K562 treated with DMSO at 1 percent for 48 hours (cell line): ENCODE data around the gene PPP1R12B. TPM values are rescaled to one million over a fixed set of nuclear protein-coding genes. Genes with fewer than 3 reads are reported as not detected.

Experiments used
- total RNA-seq: library from RNA; unstranded; fragments of 300-600 nt; gene quantifications from 2 replicates; pipeline ENCODE4 v1.2.3, GENCODE V29; 2022; ENCODE audit warnings: low replicate concordance; ENCODE audit errors: extremely low read depth

Gene PPP1R12B
- not detected in 2 replicates for total RNA-seq

GRCh38 chr1:202348509-202349205 is at the start of gene PPP1R12B:
PPP1R12B (plus strand) TSS chr1:202348699; CDS start chr1:202348852, 153 bp downstream.

Other genes starting within 250 kb of the PPP1R12B start
- not detected in 2 replicates for gene GPR37L1, start 225.8 kb upstream of the PPP1R12B start, total RNA-seq
- not detected in 2 replicates for gene ARL8A, start 204.0 kb upstream of the PPP1R12B start, total RNA-seq
- gene PTPN7, start 188.1 kb upstream of the PPP1R12B start, total RNA-seq: not detected in 2 replicates
- not detected in 2 replicates for gene LGR6, start 154.9 kb upstream of the PPP1R12B start, total RNA-seq
- not detected in 2 replicates for gene UBE2T, start 6.8 kb upstream of the PPP1R12B start, total RNA-seq